ENCODE results near the gene KLHL2. TPM values are rescaled to one million over a fixed set of nuclear protein-coding genes. Genes with fewer than 3 reads are reported as not detected.
A peak's percentile ranks its signal among the peaks of the same experiment; 100 is the strongest.

KLHL2 gene
- total and polyA plus RNA-seq, 9 of the 15 experiments (the other 6 are each of a cell fraction or from before 2014, with no cell fraction given) = 2.5 to 11.3 (median 6.1) TPM

GRCh38 chr4:165326831-165327210, 119.5 kb downstream of the KLHL2 start (continued):
- TF ChIP-seq CHD7 (IDR thresholded peaks at IDR 0.05; ENCODE audit: low read depth, low read length) (no peak), SIRT6 (IDR thresholded peaks at IDR 0.05; ENCODE audit: low read depth, low read length) (no peak), ZSCAN32 (CRISPR knock-in tag; IDR thresholded peaks at IDR 0.05) (no peak), KAT8 (IDR thresholded peaks at IDR 0.05; ENCODE audit: low read depth) (no peak), THRA (IDR thresholded peaks at IDR 0.05) (no peak), CREB1 (IDR thresholded peaks at IDR 0.05) (no peak), CREB1 (CRISPR knock-in tag; IDR thresholded peaks at IDR 0.05) (no peak), ERF (CRISPR knock-in tag; IDR thresholded peaks at IDR 0.05) (no peak), TSHZ1 (CRISPR knock-in tag; IDR thresholded peaks at IDR 0.05) (no peak), PHF21A (IDR thresholded peaks at IDR 0.05; ENCODE audit: borderline replicate concordance, low read depth) (0 out of 2 replicates have a peak, but pooled peaks have one; percentile 6), MTA3 (IDR thresholded peaks at IDR 0.05; ENCODE audit: borderline replicate concordance) (no peak), MCM7 (IDR thresholded peaks at IDR 0.05) (no peak), CBX1 (IDR thresholded peaks at IDR 0.05; ENCODE audit: low read depth) (no peak), HMG20B (CRISPR knock-in tag; IDR thresholded peaks at IDR 0.05) (0 out of 2 replicates have a peak, but pooled peaks have one; percentile 44)
